22Rv1 (cell line): ENCODE results near the gene NFYB.

Source experiments
- CTCF ChIP-seq: fragments of 450-650 bp; IDR thresholded peaks from 2 replicates; pipeline ENCODE4 v1.5.1; 2017; ENCODE audit warnings: mild to moderate bottlenecking
- ZFX ChIP-seq: fragments of 450-650 bp; IDR thresholded peaks from 2 replicates; pipeline ENCODE4 v1.6.1; 2017; ENCODE audit warnings: antibody characterized with exemption, borderline replicate concordance

GRCh38 chr12:104150416-104150815, 12.4 kb upstream of the NFYB start:
- no peak for TF ChIP-seq CTCF
- no peak for TF ChIP-seq ZFX
